Trophoblast cell (in vitro differentiated cells and primary cell): ENCODE data around the gene WFDC9. TPM values are rescaled to one million over a fixed set of nuclear protein-coding genes. Genes with fewer than 3 reads are reported as not detected.

Experiments used
- DNase-seq, 2 donors: peaks; one replicate each; pipeline ENCODE4 v3.0.0-alpha.2; 2016
- H2AFZ ChIP-seq: 2 replicates; pipeline ENCODE4 v1.6.1; 2013; ENCODE audit warnings: low read length, moderate library complexity, mild to moderate bottlenecking; ENCODE audit not compliant: insufficient read depth, poor library complexity
- H2AK5ac ChIP-seq: 2 replicates; pipeline ENCODE4 v1.6.1; 2013; ENCODE audit warnings: mild to moderate bottlenecking, low read length
- H2BK120ac ChIP-seq: 2 replicates; pipeline ENCODE4 v1.6.1; 2013; ENCODE audit warnings: low read length, mild to moderate bottlenecking, moderate library complexity; ENCODE audit not compliant: insufficient read depth, poor library complexity
- H2BK12ac ChIP-seq: 2 replicates; pipeline ENCODE4 v1.6.1; 2013; ENCODE audit warnings: mild to moderate bottlenecking, low read length, moderate library complexity
- H2BK5ac ChIP-seq: 2 replicates; pipeline ENCODE4 v1.6.1; 2013; ENCODE audit warnings: low read length, low read depth, moderate library complexity, mild to moderate bottlenecking; ENCODE audit not compliant: poor library complexity
- H3K14ac ChIP-seq: 2 replicates; pipeline ENCODE4 v1.6.1; 2013; ENCODE audit warnings: mild to moderate bottlenecking, low read length
- H3K18ac ChIP-seq: 2 replicates; pipeline ENCODE4 v1.6.1; 2013; ENCODE audit warnings: mild to moderate bottlenecking, low read length
- H3K23ac ChIP-seq: 2 replicates; pipeline ENCODE4 v1.6.1; 2013; ENCODE audit warnings: low read length
- H3K27ac ChIP-seq: 2 replicates; pipeline ENCODE4 v1.5.1; 2013; ENCODE audit warnings: low read depth, mild to moderate bottlenecking, inconsistent platforms, low read length, moderate library complexity
- H3K27me3 ChIP-seq: 2 replicates; pipeline ENCODE4 v1.6.1; 2013; ENCODE audit warnings: inconsistent platforms, mild to moderate bottlenecking, low read length, moderate library complexity; ENCODE audit not compliant: insufficient read depth
- H3K36me3 ChIP-seq, 2 experiments: 1 replicate in 1 of 2; 2 replicates in 1 of 2; pipeline ENCODE4 v1.6.1; 2013; ENCODE audit warnings: low read length in 2 of 2, mild to moderate bottlenecking in 2 of 2, moderate library complexity in 1 of 2; ENCODE audit not compliant: insufficient read depth in 2 of 2, control insufficient read depth in 1 of 2
- H3K4ac ChIP-seq: 2 replicates; pipeline ENCODE4 v1.6.1; 2013; ENCODE audit warnings: low read depth, mild to moderate bottlenecking, low read length, moderate library complexity
- H3K4me1 ChIP-seq, 2 experiments: 1 replicate in 1 of 2; 2 replicates in 1 of 2; pipeline ENCODE4 v1.6.1; 2013; ENCODE audit warnings: low read length in 2 of 2, mild to moderate bottlenecking in 2 of 2, moderate library complexity in 1 of 2; ENCODE audit not compliant: insufficient read depth in 2 of 2, control insufficient read depth in 1 of 2
- H3K4me2 ChIP-seq: 2 replicates; pipeline ENCODE4 v1.6.1; 2013; ENCODE audit warnings: inconsistent platforms, mild to moderate bottlenecking, low read length, moderate library complexity
- H3K4me3 ChIP-seq: 2 replicates; pipeline ENCODE4 v1.5.1; 2013; ENCODE audit warnings: mild to moderate bottlenecking, low read depth, low read length, inconsistent platforms
- H3K79me1 ChIP-seq: one replicate; pipeline ENCODE4 v1.6.1; 2013; ENCODE audit warnings: low read length
- H3K79me2 ChIP-seq: 2 replicates; pipeline ENCODE4 v1.6.1; 2013; ENCODE audit warnings: low read length, mild to moderate bottlenecking; ENCODE audit not compliant: control insufficient read depth, insufficient read depth, poor library complexity
- H3K9ac ChIP-seq: 2 replicates; pipeline ENCODE4 v1.6.1; 2013; ENCODE audit warnings: mild to moderate bottlenecking, low read length
- H3K9me3 ChIP-seq: 2 replicates; pipeline ENCODE4 v1.6.1; 2013; ENCODE audit warnings: low read depth, mild to moderate bottlenecking, control low read depth, inconsistent platforms, low read length; ENCODE audit not compliant: insufficient read depth
- H4K12ac ChIP-seq: 2 replicates; pipeline ENCODE4 v1.6.1; 2013; ENCODE audit warnings: low read depth, mild to moderate bottlenecking, low read length, moderate library complexity
- H4K8ac ChIP-seq: 2 replicates; pipeline ENCODE4 v1.6.1; 2013; ENCODE audit warnings: low read depth, mild to moderate bottlenecking, low read length, moderate library complexity
- H4K91ac ChIP-seq: one replicate; pipeline ENCODE4 v1.6.1; 2013; ENCODE audit warnings: low read depth, mild to moderate bottlenecking, low read length, moderate library complexity
- WGBS: extraction: QIAGEN DNeasy Blood & Tissue Kit; methylation state at CpG from one replicate; pipeline ENCODE4 v1.1.7; 2013; ENCODE audit warnings: missing lambda C conversion rate; ENCODE audit not compliant: insufficient read length, insufficient coverage; ENCODE audit errors: extremely low coverage; 5-methylcytosine and 5-hydroxymethylcytosine counted together
- polyA plus RNA-seq: library from polyadenylated mRNA; stranded (reverse); fragments of 200-250 nt; gene quantifications from 2 replicates; pipeline ENCODE4 v1.2.3, GENCODE V29; 2013

Gene WFDC9
- not detected in 2 replicates for polyA plus RNA-seq

GRCh38 chr20:45631184-45631583, at the start of gene WFDC9:
Gene WFDC9 (minus strand): TSS chr20:45631284. CDS start chr20:45610181, 21,103 bp downstream.
- no CpG with 5 or more reads among the region's 4 CpGs for WGBS
- Histone ChIP-seq H3K4ac (no peak within 1 kb of the TSS), H3K9ac (no peak within 1 kb of the TSS), H3K18ac (no peak within 1 kb of the TSS), H3K4me2 (no peak within 1 kb of the TSS), H3K36me3 (no peaks in the 10 kb centered on the region), H3K4me1 (no peaks in the 10 kb centered on the region), H2BK12ac (no peak within 1 kb of the TSS), H2AK5ac (no peak within 1 kb of the TSS), H3K9me3 (peaks cover 2% of the 10 kb centered on the region), H3K14ac (no peak within 1 kb of the TSS), H4K12ac (no peak within 1 kb of the TSS), H3K79me2 (no peaks in the 10 kb centered on the region), H3K4me3 (no peak within 1 kb of the TSS), H2BK5ac (no peak within 1 kb of the TSS), H3K27ac (no peak within 1 kb of the TSS), H2BK120ac (no peak within 1 kb of the TSS), H3K27me3 (no peaks in the 10 kb centered on the region), H4K8ac (no peak within 1 kb of the TSS), H4K91ac (no peak within 1 kb of the TSS), H2AFZ (no peak within 1 kb of the TSS), H3K23ac (no peak within 1 kb of the TSS), H3K79me1 (no peaks in the 10 kb centered on the region)
- no peak for DNase-seq

- Histone ChIP-seq H3K9ac (no peak overlapping the region), H3K18ac (no peak overlapping the region), H4K91ac (no peak overlapping the region), H2BK5ac (no peak overlapping the region), H3K4ac (no peak overlapping the region), H3K4me1 (no peaks in the 10 kb centered on the region), H2AK5ac (no peak overlapping the region), H3K23ac (no peak overlapping the region), H3K14ac (no peak overlapping the region), H2BK12ac (no peak overlapping the region), H2AFZ (no peak overlapping the region), H3K4me3 (no peak overlapping the region), H3K79me1 (no peaks in the 10 kb centered on the region), H3K79me2 (no peaks in the 10 kb centered on the region), H3K9me3 (peaks cover 5% of the 10 kb centered on the region), H3K27me3 (no peaks in the 10 kb centered on the region), H3K36me3 (no peaks in the 10 kb centered on the region), H3K27ac (no peak overlapping the region), H4K8ac (no peak overlapping the region), H3K4me2 (no peak overlapping the region), H2BK120ac (no peak overlapping the region), H4K12ac (no peak overlapping the region)
- DNase-seq = no peak
Measured at GRCh38 chr20:45679650-45680049, 48.6 kb upstream of the WFDC9 start.

- Histone ChIP-seq H3K23ac (no peak overlapping the region), H3K27ac (no peak overlapping the region), H4K91ac (no peak overlapping the region), H3K4me3 (no peak overlapping the region), H2BK5ac (no peak overlapping the region), H3K36me3 (no peaks in the 10 kb centered on the region), H3K4ac (no peak overlapping the region), H3K79me1 (no peaks in the 10 kb centered on the region), H2BK12ac (no peak overlapping the region), H3K4me2 (no peak overlapping the region), H3K18ac (no peak overlapping the region), H3K14ac (no peak overlapping the region), H3K4me1 (no peaks in the 10 kb centered on the region), H3K9ac (no peak overlapping the region), H4K8ac (no peak overlapping the region), H3K27me3 (no peaks in the 10 kb centered on the region), H2BK120ac (no peak overlapping the region), H4K12ac (no peak overlapping the region), H2AK5ac (no peak overlapping the region), H3K79me2 (no peaks in the 10 kb centered on the region), H3K9me3 (no peaks in the 10 kb centered on the region), H2AFZ (no peak overlapping the region)
- DNase-seq = no peak
Measured at GRCh38 chr20:45672765-45673164, 41.7 kb upstream of the WFDC9 start.

GRCh38 chr20:45670139-45670538, 39.1 kb upstream of the WFDC9 start, which contains the start of gene WFDC11:
Gene WFDC11 (minus strand): TSS chr20:45670239. CDS start chr20:45650600, 19,639 bp downstream.
- H3K4me2 ChIP-seq = no peak within 1 kb of the TSS
- no peaks in the 10 kb centered on the region for H3K9me3 ChIP-seq
- H3K27ac ChIP-seq = no peak within 1 kb of the TSS
- no peak within 1 kb of the TSS for H2BK12ac ChIP-seq
- H3K4ac ChIP-seq = no peak within 1 kb of the TSS
- no peak within 1 kb of the TSS for H3K4me3 ChIP-seq
- no CpG with 5 or more reads among the region's 1 CpG for WGBS
- no peaks in the 10 kb centered on the region for H3K79me1 ChIP-seq
- H2AFZ ChIP-seq = no peak within 1 kb of the TSS
- no peak within 1 kb of the TSS for H2BK120ac ChIP-seq
- no peak within 1 kb of the TSS for H2AK5ac ChIP-seq
- H4K91ac ChIP-seq = no peak within 1 kb of the TSS
- no peak within 1 kb of the TSS for H3K9ac ChIP-seq
- no peak within 1 kb of the TSS for H3K14ac ChIP-seq
- no peaks in the 10 kb centered on the region for H3K27me3 ChIP-seq
- H3K18ac ChIP-seq = no peak within 1 kb of the TSS
- no peak within 1 kb of the TSS for H4K12ac ChIP-seq
- H2BK5ac ChIP-seq = no peak within 1 kb of the TSS
- H4K8ac ChIP-seq = no peak within 1 kb of the TSS
- no peak within 1 kb of the TSS for H3K23ac ChIP-seq
- no peak for DNase-seq
- H3K4me1 ChIP-seq = no peaks in the 10 kb centered on the region
- H3K79me2 ChIP-seq = no peaks in the 10 kb centered on the region
- no peaks in the 10 kb centered on the region for H3K36me3 ChIP-seq
